Amygdala (tissue), 56 donors: ENCODE measurements around the gene CORO1C.

Source experiments
- DNase-seq, 56 donors: peaks; one replicate each; lab custom pipeline; 2025; lab: John Stamatoyannopoulos, UW

CORO1C gene

GRCh38 chr12:108701779-108702441 lies 29.4 kb downstream of the CORO1C start:
- peak in 1 of 56 donors; percentile 28 for DNase-seq

- DNase-seq: no peak
These were observed 30.3 kb downstream of the CORO1C start for GRCh38 chr12:108700833-108701541.

DNA sequence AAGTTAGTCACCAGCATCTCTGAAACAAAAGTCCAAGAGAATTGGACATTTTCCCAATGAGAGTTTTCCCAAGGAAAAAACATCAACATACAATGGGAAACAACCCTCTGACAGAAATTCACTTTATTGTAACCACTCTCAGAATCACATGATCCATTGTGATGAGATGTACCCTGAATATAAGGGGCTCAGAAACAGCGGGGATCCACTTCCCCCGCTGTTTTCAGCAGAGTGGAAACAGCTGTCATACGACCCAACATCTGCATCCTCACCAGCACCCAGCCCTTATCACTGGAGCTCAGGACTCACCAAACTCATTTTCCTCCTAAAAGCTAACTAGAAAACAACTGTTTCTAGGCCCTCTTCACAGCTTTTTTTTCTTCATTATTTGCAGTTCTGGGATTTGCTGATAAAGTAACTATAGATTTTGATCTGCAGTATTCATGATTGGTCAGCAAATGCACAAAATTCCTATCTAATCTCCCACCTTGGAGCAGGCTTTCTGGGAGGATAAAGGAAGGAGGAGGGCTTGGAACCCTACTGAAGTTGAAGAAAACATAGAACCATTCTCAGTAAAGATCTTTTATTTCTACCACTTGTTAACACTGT lies 31.3 kb downstream of the CORO1C start:
- no peak for DNase-seq

GRCh38 chr12:108697905-108698304 lies 33.4 kb downstream of the CORO1C start:
- DNase-seq: no peak

DNA sequence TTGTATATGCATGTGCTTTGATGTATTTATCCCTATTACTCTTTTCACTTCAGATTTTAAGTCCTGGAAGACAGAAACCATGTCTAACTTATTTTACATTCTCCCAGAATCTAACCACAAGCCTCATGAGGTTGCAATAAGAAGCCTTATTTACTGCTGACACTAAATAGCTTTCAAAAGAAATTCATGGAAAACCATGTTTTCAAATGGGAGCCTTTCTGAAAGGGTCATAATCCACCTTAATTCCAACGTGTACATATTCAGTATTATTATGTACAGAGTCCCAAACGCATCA lies 34.4 kb downstream of the CORO1C start:
- no peak for DNase-seq

DNA sequence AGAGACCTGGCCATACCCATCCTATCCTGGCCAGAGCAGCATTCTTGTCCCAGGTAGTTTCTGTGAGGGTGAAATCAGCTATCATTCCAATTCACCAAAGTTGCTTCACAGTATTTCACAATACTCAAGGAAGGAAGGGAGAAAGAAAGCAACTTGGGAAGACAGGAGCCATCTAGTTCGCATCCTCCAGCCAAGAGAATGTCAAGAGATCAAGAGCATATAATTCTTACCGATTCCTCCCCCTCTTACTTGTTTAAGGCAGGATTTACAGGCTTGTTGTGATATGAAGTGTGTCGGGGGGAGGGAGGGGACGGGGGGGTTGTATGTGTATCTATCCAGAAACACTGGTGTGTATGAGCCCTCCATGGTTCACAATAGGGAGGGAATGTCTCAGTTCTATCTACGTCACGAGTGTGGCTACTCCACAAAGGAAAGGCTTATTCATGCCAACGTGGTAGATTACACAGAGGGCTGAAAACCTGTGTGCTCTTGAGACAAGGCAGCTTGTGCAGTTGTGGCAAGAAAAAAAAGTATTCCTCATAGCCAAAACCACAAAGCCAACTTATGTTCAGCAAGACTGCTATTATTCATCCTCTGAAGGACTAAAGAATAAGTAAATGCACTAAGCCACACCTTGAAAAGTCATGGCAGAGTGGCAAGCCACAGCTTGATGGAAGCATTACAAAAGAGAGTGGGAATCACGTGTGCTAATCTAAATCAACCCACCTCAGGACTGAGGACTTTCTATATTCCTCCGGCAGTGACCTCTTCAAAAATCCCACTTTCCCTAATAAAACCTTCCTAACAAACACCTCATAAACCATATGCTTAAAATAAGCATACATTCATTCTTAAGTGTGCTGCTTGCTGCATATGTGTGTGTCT lies 35.0 kb downstream of the CORO1C start:
- DNase-seq: no peak

GRCh38 chr12:108694812-108695278 lies 36.5 kb downstream of the CORO1C start:
- DNase-seq: no peak

DNA sequence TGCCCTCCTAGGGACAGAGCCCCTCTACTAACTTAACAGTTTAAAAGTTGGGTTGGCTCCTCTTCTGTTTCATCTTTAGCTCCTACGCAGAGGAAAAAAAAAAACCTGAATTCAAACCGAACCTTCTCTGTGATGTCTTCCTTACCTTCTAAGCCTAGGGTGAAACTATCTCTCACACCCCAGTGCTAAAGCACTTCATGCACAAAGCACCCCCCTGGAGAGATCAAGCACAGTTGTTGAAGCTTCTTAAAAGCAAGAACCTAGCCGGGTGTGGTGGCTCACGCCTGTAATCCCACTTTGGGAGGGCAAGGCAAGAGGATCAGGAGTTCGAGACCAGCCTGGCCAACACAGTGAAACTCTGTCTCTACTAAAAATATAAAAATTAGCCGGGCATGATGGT lies 37.6 kb downstream of the CORO1C start:
- DNase-seq: no peak

DNA sequence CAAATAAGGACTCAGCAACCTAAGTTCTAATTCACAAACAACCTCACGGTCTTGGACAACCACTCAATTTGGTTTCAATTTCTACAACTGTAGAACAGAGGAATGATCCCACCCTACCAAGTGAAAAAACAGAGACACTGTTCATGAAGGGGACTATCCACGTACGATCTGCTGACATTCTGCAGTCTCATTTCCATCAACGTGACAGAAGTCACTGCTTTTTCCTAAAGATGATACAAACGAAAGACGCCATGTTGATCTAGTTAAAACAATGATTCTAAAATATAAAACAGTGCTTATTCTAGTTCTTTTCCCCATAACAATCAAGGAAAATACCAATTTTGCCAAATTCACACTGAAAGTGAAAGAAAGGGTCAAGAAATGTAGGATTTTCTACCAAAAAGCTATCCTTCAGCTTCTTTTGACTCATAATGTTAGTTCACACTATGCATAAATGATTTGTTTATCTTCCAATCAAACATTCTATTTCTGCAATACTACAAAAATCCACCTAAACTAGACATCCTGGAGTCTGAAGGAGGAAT lies 38.1 kb downstream of the CORO1C start:
- DNase-seq: no peak

GRCh38 chr12:108691998-108692808 lies 39.1 kb downstream of the CORO1C start:
- peak in 50 of 56 donors; percentile 3 to 99 (median 78) for DNase-seq

DNA sequence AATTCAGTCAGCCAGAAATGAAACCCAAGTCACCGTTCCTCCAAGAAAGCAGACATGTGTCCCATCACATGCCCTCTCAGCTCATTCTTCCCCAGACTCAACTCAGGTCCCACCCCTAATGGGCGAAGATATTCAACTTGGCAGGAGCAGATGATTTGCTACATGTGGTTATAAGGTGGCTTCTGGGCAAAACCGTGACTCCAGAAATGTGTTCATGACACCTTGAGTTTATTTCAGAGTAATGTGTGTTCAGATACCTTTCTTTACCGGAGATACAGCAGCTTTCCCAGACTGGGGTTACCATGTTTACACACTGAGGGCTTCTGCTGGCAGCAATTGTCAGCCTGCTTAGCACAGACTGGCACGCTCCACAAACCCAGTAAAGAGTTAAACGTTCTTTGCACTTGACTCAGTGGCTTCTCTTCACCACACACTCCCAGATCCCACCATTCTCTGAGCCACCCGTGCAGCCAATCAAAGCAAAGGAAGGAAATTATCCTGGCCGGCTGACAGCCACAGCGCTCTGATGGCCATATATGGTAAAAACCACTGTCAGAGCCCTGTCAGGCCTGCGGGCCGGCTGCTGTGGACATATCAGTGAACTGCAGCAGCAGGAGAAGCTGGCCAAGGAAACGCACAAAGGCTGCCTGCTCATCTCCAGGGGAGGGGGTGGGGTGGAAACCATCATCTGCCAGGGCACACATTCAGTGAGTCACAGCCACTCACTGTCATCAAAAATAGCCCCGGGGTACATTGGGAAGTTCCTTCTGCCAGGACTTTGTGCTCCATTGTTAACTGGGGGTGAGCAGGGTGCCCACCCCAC lies 39.9 kb downstream of the CORO1C start:
- DNase-seq: peak; percentile 60 to 99 (median 93)

DNA sequence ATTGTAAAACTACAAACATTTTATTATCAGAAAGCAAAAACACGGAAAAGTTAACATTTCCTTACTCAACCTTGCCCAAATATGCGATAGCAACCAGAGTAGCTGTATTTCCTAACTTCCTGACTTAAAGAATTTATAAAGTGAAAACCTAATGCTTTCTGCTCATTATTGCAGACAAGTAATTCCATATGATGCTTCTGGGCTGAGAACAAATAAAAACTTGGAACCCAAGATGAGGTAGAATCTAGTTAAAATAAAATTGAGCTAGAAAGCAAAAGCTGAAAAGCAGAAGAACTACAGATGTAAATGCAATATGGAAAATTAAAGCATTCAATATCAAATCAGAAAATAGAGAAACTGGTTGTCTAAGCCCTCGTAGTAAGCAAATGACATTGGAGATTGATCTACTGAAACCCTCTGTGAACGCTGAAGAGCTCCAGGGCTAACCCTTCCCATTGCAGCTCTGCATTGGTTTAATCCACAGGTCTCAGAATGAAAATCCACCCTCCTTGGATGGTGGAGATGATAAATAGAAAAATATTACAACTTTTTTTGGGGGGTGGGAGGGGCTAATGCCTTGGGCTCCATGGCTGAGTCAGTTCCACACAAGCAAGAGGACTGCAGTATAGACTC lies 40.7 kb downstream of the CORO1C start:
- no peak for DNase-seq

GRCh38 chr12:108690191-108690518 lies 41.2 kb downstream of the CORO1C start:
- DNase-seq: no peak

DNA sequence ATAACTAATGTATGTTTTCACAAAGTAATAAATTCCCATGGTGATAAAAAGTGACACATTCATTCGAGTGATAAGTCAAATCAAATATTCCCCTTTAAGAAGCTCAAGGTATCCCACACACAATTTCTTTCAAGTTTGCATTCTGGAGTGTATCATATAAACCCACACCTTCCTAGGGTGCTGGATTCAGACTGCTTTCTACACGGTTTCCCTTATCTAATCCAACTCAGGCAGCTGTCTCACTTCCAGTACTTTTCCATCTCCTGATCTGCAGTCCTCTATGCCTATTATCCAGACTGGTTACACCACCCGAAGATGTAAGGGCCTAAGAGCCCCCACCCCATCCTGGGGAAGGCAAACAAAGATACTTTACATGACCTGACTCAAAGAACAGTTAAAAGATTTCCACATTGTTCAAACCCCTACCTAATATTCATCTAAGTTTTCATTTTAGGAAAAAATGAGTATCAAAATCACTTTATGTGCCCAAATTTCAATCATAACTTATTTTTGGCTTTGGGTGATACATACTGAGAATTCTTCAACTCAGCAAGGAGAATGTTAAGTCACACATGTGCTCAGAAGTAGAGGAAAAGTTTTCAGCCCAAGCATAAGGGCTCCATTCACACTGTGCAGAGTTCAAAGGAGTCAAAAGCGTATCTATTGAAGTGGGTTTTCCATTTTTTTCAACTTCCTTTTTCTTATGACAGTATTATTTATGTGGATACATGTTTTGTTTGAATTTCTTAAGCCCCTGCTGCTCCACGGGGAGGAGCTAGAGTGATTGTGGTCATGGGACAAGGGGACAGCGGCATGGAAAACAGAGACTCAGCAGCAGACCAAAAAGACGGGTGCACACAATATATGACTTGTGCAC lies 41.8 kb downstream of the CORO1C start:
- DNase-seq: peak in 24 of 56 donors; percentile 12 to 67 (median 33)

DNA sequence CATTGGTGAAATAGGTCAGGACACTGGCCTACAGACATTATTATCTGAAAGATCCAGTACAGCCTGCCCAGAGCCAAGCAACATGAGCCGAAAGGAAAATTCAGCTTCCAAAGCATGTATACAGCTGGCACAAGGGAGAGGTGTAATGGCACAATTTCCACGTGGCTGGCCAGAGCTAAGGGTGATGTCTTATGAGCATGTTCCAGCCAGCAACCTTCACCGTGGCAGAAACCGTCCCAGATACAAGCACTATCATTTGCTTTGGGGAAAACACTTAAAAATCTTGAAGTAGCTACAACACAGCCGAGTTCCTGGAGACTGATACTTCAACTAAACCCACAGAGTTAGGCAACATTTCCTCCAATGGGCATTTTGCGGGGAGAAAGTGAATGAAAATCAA lies 44.5 kb downstream of the CORO1C start:
- DNase-seq: no peak

- no peak for DNase-seq
These were observed 45.7 kb downstream of the CORO1C start for GRCh38 chr12:108685469-108686260.
